HG03520 (cell line): Measurements from ENCODE around the gene TXLNG.
A peak's percentile ranks its signal among the peaks of the same experiment; 100 is the strongest.

Experiments
- ATAC-seq: cut with Tn5 transposase; IDR thresholded peaks from one replicate; pipeline ENCODE4 v1.9.1; 2021; ENCODE audit warnings: mild to moderate bottlenecking, moderate library complexity; ENCODE audit not compliant: unreplicated experiment

Gene TXLNG

GRCh38 chrX:16870862-16871815 lies 84.9 kb downstream of the TXLNG start:
- no peak for ATAC-seq

GRCh38 chrX:16873106-16873505 lies 86.8 kb downstream of the TXLNG start:
- ATAC-seq, result no peak

- ATAC-seq, result no peak
Observed at GRCh38 chrX:16874458-16875095, 88.3 kb downstream of the TXLNG start.

GRCh38 chrX:16876696-16877095 lies 90.4 kb downstream of the TXLNG start:
- no peak for ATAC-seq

GRCh38 chrX:16882169-16882568 lies 95.9 kb downstream of the TXLNG start:
- no peak for ATAC-seq

- peak; percentile 53 for ATAC-seq
Observed at GRCh38 chrX:16882702-16883486, 96.6 kb downstream of the TXLNG start.

GRCh38 chrX:16883487-16883804 lies 97.2 kb downstream of the TXLNG start:
- ATAC-seq, result no peak

- no peak for ATAC-seq
Observed at GRCh38 chrX:16885628-16886027, 99.4 kb downstream of the TXLNG start.

GRCh38 chrX:16892504-16893362 lies 106.5 kb downstream of the TXLNG start:
- ATAC-seq, result peak; percentile 86
